ENCODE data around the gene IL6. TPM values are rescaled to one million over a fixed set of nuclear protein-coding genes. Genes with fewer than 3 reads are reported as not detected.

IL6 gene
- total and polyA plus RNA-seq, 2 of the 8 experiments (the other 6 are each of a cell fraction or from before 2014, with no cell fraction given) = 0.12 to 0.41 TPM

- H3K14ac ChIP-seq (ENCODE audit: insufficient read length) = no peak overlapping the region
- no peak overlapping the region for H2BK5ac ChIP-seq (ENCODE audit: low read depth, low read length)
- H3K4me2 ChIP-seq (ENCODE audit: insufficient read depth in 1 of 2, low read depth in 2 of 2, low read length in 2 of 2) = no peak overlapping the region
- no peak overlapping the region for H2BK20ac ChIP-seq (ENCODE audit: low read length)
- no peak overlapping the region for H2AFZ ChIP-seq (ENCODE audit: low read length)
- H4K20me1 ChIP-seq (replicated peaks in 1 of 2; ENCODE audit: control insufficient read depth in 1 of 2, insufficient read depth in 2 of 2, low read length in 2 of 2) = no peaks in the 10 kb centered on the region
- no peaks in the 10 kb centered on the region for H3K9me3 ChIP-seq (ENCODE audit: insufficient read depth in 2 of 2, low read depth in 1 of 2, low read length in 1 of 2)
- H3K27ac ChIP-seq (ENCODE audit: low read depth, low read length) = no peak overlapping the region
- H3K4me1 ChIP-seq (replicated peaks in 1 of 4; ENCODE audit: control insufficient read depth in 3 of 4, insufficient read depth in 4 of 4, low read length in 3 of 4) = peaks cover 0 to 2% (median 0%) of the 10 kb centered on the region in 4 experiments; a peak in 1 of 7 replicates
- H3K79me1 ChIP-seq (ENCODE audit: low read depth, low read length) = no peaks in the 10 kb centered on the region
- POLR2A ChIA-PET (ENCODE audit: partially characterized antibody) = interaction anchor here (1.0 kb wide), 1 partner anchor 9 kb away, joined by 3 read pairs; no protein-coding TSS in a partner anchor
- no peak overlapping the region for H3K9ac ChIP-seq (replicated peaks in 1 of 4; ENCODE audit: extremely low read depth in 1 of 4, low read depth in 3 of 4, low read length in 3 of 4)
- no peak overlapping the region for H3K4ac ChIP-seq (replicated peaks; ENCODE audit: insufficient read length, low read depth, low read length)
- no peaks in the 10 kb centered on the region for H3K36me3 ChIP-seq (ENCODE audit: control insufficient read depth in 2 of 4, insufficient read depth in 4 of 4, low read length in 3 of 4)
- FAIRE-seq (no peak), DNase-seq (ENCODE audit: low read depth in 1 of 2, low spot score in 2 of 2) (no peak)
- H3K4me3 ChIP-seq (ENCODE audit: extremely low read depth in 1 of 4, insufficient read depth in 2 of 4, low read depth in 3 of 4, low read length in 4 of 4) = no peak overlapping the region
- no peak overlapping the region for H3K18ac ChIP-seq (ENCODE audit: extremely low read depth, low read length)
- no peak overlapping the region for H4K5ac ChIP-seq (ENCODE audit: insufficient read length, low read depth, low read length)
- no peak overlapping the region for H2AK5ac ChIP-seq (ENCODE audit: low read depth, low read length)
- CTCF ChIA-PET (ENCODE audit: partially characterized antibody) = interaction anchor here (0.5 to 6.0 kb wide), 6 partner anchors 9 to 176 kb away, joined by 3 to 56 read pairs (median 8); partner anchors contain the start of gene IL6
- no peaks in the 10 kb centered on the region for H3K27me3 ChIP-seq (replicated peaks in 1 of 4; ENCODE audit: control insufficient read depth in 3 of 4, extremely low read depth in 1 of 4, insufficient read depth in 3 of 4, low read length in 3 of 4)
- no peak overlapping the region for H2BK120ac ChIP-seq (replicated peaks; ENCODE audit: low read depth, low read length)
- H4K8ac ChIP-seq (ENCODE audit: extremely low read depth, insufficient read depth, low read length) = no peak overlapping the region
- no peak overlapping the region for H3K56ac ChIP-seq (replicated peaks; ENCODE audit: insufficient read length, low read depth, low read length)
- no peaks in the 10 kb centered on the region for H3K79me2 ChIP-seq (ENCODE audit: control insufficient read depth in 1 of 2, insufficient read depth in 2 of 2, low read length in 2 of 2)
- no peak overlapping the region for H2BK15ac ChIP-seq (ENCODE audit: low read length)
- no peak overlapping the region for H2BK12ac ChIP-seq (ENCODE audit: low read depth, low read length)
- H3K23me2 ChIP-seq (ENCODE audit: low read depth, low read length) = no peaks in the 10 kb centered on the region
- no peak overlapping the region for H3K23ac ChIP-seq (ENCODE audit: insufficient read length)
- no peak overlapping the region for H4K91ac ChIP-seq (replicated peaks; ENCODE audit: insufficient read length, low read length)
- 86% methylated on average over 6 of the region's 6 CpGs; no CpG with 5 or more reads in 1 of the 2 experiments for WGBS, 2 experiments (ENCODE audit: extremely low coverage in 1 of 2, insufficient coverage in 1 of 2, insufficient read length in 1 of 2, insufficient replicate concordance in 2 of 2, low coverage in 1 of 2, low lambda C conversion rate in 2 of 2, missing lambda C conversion rate in 1 of 2)
- no peak for TF ChIP-seq SRF (IDR thresholded peaks at IDR 0.05; ENCODE audit: low read depth, low read length)
- TF ChIP-seq JUN (IDR thresholded peaks at IDR 0.05; ENCODE audit: low read depth, low read length) = no peak
- TF ChIP-seq, protein P1, sequence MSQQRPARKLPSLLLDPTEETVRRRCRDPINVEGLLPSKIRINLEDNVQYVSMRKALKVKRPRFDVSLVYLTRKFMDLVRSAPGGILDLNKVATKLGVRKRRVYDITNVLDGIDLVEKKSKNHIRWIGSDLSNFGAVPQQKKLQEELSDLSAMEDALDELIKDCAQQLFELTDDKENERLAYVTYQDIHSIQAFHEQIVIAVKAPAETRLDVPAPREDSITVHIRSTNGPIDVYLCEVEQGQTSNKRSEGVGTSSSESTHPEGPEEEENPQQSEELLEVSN (IDR thresholded peaks at IDR 0.05) = no peak
Observed at GRCh38 chr7:22718200-22718711, 8.7 kb upstream of the IL6 start.
